ENCODE measurements around the gene PAGR1. TPM values are rescaled to one million over a fixed set of nuclear protein-coding genes. Genes with fewer than 3 reads are reported as not detected.
"Not testable (repeated sequence)": the region's sequence is repeated elsewhere in the genome, so short reads cannot be mapped to it uniquely, and the experiment has no call there.

The PAGR1 gene
- total RNA-seq, 1 donor from 2014 or later = 32.4 TPM

DNA sequence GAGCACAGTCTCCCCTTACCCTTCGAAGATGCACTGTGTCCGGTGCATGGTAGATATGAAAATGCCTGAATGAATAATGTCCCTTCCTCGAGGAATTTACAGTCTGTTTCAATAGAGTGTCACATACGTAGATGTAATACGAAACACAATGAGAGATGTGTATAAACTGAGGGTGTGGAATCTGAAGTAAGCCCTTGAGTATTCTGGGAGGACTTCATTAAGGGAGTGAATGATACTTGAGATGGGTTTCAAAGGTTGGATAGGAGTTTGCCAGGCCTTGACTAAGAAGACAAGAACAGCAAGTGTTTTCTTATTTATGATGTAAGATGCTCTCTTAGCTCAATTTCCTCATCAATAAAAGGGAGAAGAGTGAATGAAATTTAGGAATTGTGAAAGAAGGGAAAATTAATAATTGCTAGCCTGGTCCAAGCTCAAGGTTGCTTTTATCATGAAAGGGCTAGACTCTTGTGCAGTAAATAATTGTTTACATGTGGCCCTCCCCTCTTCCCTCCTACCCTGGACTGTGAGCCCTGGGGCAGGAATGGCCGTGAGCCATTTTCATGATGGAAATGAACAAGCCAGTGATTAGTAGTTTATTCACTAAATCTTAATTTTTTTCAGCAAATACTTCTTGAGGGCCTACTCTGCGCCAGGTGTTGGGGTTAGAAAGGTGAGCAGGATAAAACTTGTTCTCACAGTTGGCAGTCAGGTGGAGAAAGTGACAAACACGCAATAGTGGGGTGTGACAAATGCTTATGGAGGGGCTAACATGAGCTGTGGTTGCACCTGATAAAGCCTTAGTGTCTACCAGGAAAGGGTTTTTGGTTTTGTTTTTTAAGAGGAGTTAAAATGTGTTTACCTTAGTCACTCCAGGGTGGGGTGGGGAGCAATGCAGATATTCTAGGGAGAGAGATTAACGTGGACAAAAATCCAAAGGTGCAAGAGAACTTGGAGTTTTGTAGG lies 23.8 kb upstream of the PAGR1 start:
- intact Hi-C loops (cut with micrococcal nuclease) = loop anchor here (2.0 kb wide), 3 partner anchors 25 to 91 kb away; partner anchors contain the start of gene PAGR1

GRCh38 chr16:29793153-29793552 lies 22.8 kb upstream of the PAGR1 start:
- intact Hi-C loops (cut with micrococcal nuclease) = not testable (repeated sequence)

DNA sequence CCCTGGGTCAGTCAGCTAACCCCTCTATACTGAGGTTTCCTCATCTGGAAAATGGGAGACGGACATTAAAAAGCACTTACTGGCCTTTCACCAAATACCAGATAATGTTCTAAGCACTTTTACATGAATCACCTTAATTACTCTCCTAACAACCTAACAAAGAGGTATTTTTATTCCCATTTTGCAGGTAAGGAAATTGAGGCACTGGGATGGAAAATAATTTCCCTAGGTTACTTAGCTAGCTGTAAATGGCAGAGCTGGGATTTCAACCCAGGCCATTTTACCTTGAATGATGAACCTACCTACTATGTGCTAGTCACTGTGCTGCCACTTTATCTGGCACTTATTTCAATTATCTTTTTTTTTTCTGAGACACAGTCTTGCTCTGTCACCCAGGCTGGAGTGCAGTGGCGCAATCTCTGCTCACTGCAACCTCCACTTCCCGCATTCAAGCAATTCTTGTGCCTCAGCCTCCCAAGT lies 21.7 kb upstream of the PAGR1 start:
- intact Hi-C loops (cut with micrococcal nuclease) = no loop called here

GRCh38 chr16:29802416-29802935 lies 13.5 kb upstream of the PAGR1 start:
- intact Hi-C loops (cut with micrococcal nuclease) = no loop called here

GRCh38 chr16:29804020-29804419 lies 11.9 kb upstream of the PAGR1 start:
- intact Hi-C loops (cut with micrococcal nuclease) = loop anchor here (2.0 kb wide), 2 partner anchors 17 to 855 kb away; partner anchors contain the start of genes FBRS and MVP

DNA sequence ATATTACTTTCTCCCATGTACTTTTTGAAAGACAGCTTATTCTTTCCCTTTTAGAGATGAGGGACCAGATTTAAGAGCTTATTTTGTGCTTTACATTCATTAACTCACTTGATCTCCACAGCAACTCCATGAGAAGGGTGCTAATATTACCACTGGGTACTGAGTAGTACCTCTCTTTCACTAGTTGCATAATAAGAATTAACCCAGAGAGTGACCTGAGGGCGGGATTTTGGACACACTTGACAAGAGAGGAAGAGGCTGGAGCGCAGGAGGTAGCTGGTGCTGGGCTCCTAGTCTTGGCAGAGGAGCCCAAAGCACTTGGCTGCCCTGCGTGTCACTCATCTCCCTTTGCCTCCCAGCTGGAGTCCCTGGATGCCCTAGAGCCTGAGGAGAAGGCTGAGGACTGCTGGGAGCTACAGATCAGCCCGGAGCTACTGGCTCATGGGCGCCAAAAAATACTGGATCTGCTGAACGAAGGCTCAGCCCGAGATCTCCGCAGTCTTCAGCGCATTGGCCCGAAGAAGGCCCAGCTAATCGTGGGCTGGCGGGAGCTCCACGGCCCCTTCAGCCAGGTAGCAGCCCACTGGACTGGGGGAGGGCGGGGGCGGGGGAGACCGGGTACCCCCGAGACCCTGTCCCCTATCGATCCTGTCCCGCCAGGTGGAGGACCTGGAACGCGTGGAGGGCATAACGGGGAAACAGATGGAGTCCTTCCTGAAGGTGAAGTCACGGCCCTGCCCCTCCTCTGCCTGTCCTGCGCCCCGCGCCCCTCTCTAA lies 11.3 kb upstream of the PAGR1 start:
- intact Hi-C loops (cut with micrococcal nuclease) = loop anchor here (1.0 to 5.0 kb wide), 8 partner anchors 12 to 1268 kb away; partner anchors contain the start of genes CDIPT, FBRS, KIF22 and MVP

GRCh38 chr16:29805232-29806098 lies 10.5 kb upstream of the PAGR1 start:
- intact Hi-C loops (cut with micrococcal nuclease) = loop anchor here (1.0 to 5.0 kb wide), 9 partner anchors 11 to 1267 kb away; partner anchors contain the start of genes CDIPT, FBRS, KIF22 and MVP

GRCh38 chr16:29806099-29806579 lies 9.8 kb upstream of the PAGR1 start, which contains the start of gene MAZ:
TSS of gene MAZ (plus strand) at chr16:29806529. CDS start at chr16:29806702, 173 bp downstream.
- intact Hi-C loops (cut with micrococcal nuclease) = loop anchor here (1.0 to 5.0 kb wide), 4 partner anchors 60 to 1266 kb away; partner anchors contain the start of genes SRCAP, ZNF646 and ZNF668

DNA sequence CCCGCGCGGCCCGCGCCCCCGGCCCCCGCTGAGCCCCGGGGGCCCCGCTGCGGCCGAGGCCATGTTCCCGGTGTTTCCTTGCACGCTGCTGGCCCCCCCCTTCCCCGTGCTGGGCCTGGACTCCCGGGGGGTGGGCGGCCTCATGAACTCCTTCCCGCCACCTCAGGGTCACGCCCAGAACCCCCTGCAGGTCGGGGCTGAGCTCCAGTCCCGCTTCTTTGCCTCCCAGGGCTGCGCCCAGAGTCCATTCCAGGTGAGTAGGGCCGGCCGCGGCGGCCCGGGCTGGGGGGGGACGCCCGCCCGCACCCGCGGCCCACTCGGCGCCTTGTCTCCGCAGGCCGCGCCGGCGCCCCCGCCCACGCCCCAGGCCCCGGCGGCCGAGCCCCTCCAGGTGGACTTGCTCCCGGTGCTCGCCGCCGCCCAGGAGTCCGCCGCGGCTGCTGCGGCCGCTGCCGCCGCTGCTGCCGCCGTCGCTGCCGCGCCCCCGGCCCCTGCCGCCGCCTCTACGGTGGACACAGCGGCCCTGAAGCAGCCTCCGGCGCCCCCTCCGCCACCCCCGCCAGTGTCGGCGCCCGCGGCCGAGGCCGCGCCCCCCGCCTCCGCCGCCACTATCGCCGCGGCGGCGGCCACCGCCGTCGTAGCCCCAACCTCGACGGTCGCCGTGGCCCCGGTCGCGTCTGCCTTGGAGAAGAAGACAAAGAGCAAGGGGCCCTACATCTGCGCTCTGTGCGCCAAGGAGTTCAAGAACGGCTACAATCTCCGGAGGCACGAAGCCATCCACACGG lies 9.1 kb upstream of the PAGR1 start:
- intact Hi-C loops (cut with micrococcal nuclease) = loop anchor here (1.0 to 5.0 kb wide), 4 partner anchors 61 to 1265 kb away; partner anchors contain the start of genes SRCAP, ZNF646 and ZNF668

GRCh38 chr16:29807426-29808218 lies 8.3 kb upstream of the PAGR1 start:
- intact Hi-C loops (cut with micrococcal nuclease) = loop anchor here (5.0 kb wide), 3 partner anchors 105 to 1265 kb away; partner anchors contain the start of genes SRCAP, ZNF646 and ZNF668

DNA sequence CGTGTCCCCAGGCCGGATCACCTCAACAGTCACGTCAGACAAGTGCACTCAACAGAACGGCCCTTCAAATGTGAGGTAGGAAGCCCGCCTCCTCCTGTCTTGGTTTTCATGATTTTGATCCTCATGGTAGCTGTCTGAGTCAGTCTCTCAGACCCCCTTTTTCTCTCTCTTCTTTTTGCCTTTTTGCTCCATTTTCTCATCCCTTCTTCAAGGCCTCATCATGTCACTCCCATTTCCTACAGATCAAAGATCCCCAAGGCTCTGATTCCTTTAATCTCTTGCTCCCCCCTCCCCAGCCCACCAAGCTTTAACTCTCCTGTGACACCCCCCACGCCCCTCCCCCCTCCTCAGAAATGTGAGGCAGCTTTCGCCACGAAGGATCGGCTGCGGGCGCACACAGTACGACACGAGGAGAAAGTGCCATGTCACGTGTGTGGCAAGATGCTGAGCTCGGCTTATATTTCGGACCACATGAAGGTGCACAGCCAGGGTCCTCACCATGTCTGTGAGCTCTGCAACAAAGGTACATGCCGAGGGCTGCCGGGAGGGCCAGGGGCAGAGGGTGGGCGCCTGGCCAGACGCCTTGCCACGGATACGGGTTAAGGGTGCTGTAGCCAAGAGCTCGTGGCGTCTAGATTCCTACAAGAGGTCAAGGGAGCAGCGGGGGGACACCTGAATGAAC lies 7.6 kb upstream of the PAGR1 start:
- intact Hi-C loops (cut with micrococcal nuclease) = loop anchor here (5.0 kb wide), 3 partner anchors 106 to 1264 kb away; partner anchors contain the start of genes SRCAP, ZNF646 and ZNF668

DNA sequence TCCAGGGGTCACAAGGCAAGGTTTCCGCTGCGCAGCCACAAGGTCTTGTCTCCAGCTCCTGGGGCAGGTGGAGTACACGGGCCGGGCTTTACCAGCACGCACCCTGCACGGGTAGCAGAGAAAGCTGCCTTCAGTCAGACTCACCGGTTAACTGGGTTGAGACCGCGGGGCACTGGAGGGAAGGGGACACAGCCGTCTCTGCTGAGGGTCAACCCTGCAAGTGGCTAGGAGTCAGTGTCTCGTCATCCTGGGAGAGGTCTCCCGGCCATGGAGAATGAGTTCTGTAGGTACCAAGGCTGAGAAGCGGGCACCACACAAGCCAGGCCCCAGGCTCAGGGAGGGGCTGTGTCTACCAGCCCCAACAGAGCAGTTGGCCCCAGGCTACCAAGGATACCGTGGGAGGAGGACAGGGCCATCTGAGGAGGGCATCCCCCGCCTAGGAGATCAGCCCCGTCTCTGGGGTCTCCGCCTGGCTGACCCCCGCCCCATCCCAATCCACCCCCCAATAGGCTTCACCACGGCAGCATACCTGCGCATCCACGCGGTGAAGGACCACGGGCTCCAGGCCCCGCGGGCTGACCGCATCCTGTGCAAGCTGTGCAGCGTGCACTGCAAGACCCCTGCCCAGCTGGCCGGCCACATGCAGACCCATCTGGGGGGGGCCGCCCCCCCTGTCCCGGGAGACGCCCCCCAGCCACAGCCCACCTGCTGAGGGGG lies 6.8 kb upstream of the PAGR1 start:
- intact Hi-C loops (cut with micrococcal nuclease) = loop anchor here (5.0 kb wide), 3 partner anchors 107 to 1263 kb away; partner anchors contain the start of genes SRCAP, ZNF646 and ZNF668

- intact Hi-C loops (cut with micrococcal nuclease) = loop anchor here (5.0 kb wide), 3 partner anchors 108 to 1262 kb away; partner anchors contain the start of genes SRCAP, ZNF646 and ZNF668
Measured at GRCh38 chr16:29809850-29810698, 5.9 kb upstream of the PAGR1 start.

DNA sequence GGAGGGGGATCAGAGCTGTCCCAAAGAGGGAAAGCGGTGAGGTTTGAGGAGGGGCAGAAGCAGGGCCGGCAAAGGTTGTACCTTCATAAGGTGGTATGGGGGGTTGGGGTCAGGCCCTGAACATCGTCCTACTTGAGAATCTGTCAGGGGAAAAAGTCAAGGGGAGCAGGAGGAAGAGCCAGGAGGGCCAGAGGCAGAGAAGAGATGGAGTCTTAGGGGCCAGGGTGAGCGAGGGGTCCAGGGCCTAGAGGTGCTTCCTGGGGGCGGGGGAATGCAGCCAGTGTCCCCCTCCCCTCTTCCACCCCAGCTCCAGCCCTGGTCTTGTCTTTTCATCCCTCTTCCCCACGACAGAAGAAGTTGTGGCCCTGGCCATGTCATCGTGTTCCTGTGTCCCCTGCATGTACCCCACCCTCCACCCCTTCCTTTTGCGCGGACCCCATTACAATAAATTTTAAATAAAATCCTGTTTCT lies 5.2 kb upstream of the PAGR1 start:
- intact Hi-C loops (cut with micrococcal nuclease) = no loop called here

DNA sequence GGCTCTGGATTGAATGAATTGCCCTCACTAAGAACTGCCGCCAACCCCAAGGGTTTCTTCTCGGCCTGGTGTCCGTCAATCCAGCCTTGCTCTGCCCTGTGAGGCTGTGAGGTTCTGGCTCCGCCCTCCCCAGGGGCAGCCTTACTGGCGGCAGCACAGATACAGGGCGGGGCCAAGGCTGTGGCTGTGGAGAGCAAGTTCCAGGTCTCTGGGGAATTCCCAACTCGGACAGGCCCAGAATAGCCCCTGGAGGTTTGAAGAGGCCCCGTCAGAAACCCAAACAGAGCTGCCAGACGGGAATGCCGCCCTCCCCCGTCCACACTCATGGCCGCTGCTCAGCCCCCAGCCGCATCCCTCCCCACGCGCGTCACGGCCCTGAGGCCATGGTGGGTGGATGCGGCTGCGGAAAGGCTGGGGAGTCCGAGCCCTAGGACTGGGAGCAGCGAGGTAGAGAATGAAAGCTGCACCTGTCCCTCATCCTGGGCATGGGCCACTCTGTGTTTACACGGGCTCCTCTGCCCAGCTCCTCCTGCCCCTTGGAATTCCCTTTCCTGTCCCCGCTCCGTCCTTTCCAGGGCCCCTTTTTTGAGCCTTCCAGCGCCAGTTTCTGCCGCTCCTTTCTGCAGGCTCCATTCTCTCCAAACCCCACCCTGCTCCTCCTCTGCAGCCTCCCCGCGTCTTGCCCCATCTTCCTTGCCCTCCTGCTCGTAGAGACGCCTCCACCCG lies 4.6 kb upstream of the PAGR1 start:
- intact Hi-C loops (cut with micrococcal nuclease) = no loop called here
